NK-92 treated with Interleukin-12 subunit alpha and Interleukin-12 subunit beta, amount 100 ng/mL, for 24 hours (cell line): Measurements from ENCODE around the gene TMPRSS3.

Experiments used
- DNase-seq: peaks from one replicate; lab custom pipeline; 2025; lab: John Stamatoyannopoulos, UW

Gene TMPRSS3

DNA sequence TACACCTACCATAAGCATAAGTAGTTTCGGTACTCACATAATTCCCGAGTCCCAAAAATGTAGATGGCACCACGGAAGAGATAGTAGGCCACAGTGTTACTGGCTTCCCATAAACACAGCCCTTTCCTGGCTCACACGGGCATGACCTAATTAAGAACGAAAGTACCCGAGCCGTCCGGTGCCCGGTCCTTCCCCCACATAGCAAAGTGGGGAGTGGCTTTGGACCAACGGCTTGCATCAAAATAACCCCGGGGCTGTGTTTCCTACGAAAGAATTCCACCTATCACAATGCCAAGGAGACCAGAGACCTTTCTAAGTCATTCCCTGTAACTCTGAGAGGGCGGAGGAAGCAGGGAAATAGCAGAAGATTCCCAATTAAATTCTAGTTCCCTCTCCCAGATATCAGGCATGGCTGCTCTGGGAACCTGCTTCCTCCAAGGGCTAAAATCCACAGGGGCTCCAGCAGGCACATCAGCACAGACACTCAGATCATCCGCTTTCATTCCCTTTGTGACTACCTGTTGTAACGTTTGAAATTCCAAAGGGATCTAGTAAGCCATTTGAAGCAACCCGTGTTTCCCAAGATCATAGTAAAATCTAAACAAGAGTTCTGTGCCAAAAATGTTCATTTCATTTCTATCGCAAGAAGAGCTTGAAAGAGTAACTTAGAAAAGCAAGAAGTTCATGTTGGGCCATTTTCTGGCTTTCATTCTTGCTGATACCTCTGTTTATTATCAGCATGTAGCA, at the start of gene TMPRSS3:
Gene TMPRSS3 (minus strand): TSS at position 148 of the 747 bp plus-strand sequence. CDS start 635 bp downstream, outside the sequence.
- DNase-seq: no peak

DNA sequence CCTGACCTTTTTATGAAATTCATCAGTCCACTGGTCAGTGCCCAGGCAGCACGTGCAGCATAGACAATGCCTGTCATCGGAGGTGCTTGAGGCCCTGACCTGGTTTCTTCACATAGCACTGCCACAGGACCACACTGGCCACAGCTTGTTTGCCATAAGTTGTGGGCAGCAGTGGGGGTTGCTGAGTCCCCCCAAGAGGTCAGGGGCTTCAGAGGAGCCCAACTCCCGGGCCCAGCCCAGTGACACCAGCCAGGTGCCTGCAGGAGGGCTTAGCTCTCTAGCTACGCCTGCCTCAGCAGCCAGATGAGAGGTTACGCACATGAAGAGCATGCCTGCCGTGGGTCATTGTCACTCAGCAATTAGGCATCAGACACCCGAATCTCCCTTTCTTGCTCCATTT, 49.5 kb upstream of the TMPRSS3 start:
- no peak for DNase-seq

DNA sequence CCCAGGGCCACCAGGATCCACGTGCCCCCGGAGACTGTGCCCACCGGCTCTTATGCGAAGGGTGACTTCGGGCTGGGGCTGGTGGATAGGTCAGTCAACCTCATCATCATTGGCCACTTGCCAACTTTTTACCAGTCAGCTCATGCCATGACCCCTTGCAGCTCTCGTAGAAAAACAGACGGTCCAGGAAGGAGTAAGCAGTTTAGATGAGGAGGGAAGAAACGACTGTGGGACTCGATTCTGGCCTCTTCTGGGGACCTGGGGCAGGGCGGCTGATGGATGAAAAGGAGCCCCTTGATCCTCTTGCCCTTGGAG, 48.9 kb upstream of the TMPRSS3 start:
- DNase-seq: no peak

GRCh38 chr21:42443876-42444744, 48.3 kb upstream of the TMPRSS3 start:
- no peak for DNase-seq

- no peak for DNase-seq
Observed at GRCh38 chr21:42443181-42443785, 47.4 kb upstream of the TMPRSS3 start.

DNA sequence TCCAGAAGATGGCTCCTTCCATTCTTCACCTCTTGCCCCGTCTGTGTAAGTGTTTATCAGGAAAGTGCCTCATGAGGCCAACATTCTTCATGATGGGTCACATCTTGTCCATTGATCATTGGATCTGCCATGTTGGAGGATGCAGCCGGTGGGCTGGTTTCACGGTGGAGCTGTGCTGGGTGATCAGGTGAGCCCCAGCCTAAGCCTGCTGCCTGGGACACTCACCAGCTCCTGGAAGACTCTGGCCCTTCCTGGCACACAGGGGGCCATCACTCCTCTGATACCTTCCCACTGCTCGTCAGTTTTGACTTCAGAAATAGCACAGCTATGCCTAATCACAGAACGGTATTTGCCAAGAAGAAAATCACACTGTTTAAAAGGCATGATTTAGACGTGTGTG, 46.1 kb upstream of the TMPRSS3 start:
- DNase-seq: no peak

DNA sequence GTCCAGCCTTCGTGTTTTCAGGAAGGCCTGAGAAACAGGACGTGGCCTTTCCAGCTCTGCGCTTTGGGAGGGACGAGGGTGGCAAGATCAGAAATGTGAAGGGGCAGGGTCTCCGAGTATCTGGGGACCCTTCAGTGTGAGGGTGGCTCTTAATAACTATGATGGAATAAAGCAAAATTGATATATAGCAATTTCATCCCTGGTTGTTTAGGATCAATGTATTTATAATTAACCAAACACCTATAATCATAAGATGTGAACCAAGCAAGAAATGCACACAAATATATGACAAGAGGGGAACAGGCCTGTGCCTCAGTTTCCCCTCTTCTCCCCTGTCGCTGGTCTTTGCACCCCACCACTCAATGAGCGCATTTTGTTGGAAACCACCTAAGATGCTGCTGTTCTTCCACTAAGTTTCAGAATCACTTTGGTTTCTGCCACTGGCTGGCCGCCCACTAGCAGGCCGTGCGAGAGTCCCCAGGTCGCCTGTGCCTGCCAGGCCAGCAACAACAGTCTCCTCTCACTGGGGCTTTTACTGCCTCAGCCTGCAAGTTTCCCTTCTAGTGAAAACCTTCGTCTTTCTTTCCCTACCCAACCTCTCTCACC, 44.4 kb upstream of the TMPRSS3 start:
- DNase-seq: no peak

DNA sequence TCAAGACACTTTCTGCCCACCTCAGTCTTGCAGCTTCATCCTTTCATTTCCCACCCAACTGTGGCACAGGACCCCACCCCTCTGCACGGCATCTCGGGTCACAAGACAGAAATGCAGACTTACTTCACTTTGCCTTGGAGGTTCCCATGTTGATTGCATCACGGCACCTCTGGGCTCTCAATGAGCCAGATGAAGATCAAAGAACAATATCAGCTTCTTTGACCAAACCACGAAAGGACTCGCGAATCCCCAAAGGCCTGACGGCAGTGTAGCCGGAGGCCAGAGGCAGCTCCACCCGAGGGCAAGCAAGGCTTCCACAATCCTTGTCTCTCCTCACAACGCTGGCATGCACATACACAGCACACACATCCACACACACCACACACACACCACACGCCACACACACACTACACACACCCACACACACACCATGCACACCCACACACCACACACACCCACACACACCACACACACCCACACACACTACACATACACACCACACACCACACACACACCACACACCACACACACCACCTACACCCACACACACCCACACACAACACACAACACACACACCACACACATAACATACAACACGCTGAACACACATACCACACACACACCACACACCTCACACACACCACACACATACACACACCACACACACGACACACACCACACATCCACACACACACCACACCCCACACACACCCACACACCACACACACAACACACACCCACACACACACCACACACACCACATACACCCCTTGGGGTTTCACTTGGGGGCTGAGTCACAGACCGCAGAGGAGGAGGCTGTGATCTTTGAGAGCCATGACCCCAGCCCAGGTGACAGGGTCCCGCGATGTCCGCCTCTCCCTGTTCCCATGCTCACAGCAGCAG, 43.7 kb upstream of the TMPRSS3 start:
- no peak for DNase-seq

- no peak for DNase-seq
Observed at GRCh38 chr21:42438316-42439205, 42.7 kb upstream of the TMPRSS3 start.

- no peak for DNase-seq
Observed at GRCh38 chr21:42437786-42438185, 41.9 kb upstream of the TMPRSS3 start.

- no peak for DNase-seq
Observed at GRCh38 chr21:42436914-42437313, 41.1 kb upstream of the TMPRSS3 start.

GRCh38 chr21:42435833-42436232, 40.0 kb upstream of the TMPRSS3 start:
- no peak for DNase-seq

- no peak for DNase-seq
Observed at GRCh38 chr21:42435401-42435800, 39.5 kb upstream of the TMPRSS3 start.

- no peak for DNase-seq
Observed at GRCh38 chr21:42434884-42435283, 39.0 kb upstream of the TMPRSS3 start.

DNA sequence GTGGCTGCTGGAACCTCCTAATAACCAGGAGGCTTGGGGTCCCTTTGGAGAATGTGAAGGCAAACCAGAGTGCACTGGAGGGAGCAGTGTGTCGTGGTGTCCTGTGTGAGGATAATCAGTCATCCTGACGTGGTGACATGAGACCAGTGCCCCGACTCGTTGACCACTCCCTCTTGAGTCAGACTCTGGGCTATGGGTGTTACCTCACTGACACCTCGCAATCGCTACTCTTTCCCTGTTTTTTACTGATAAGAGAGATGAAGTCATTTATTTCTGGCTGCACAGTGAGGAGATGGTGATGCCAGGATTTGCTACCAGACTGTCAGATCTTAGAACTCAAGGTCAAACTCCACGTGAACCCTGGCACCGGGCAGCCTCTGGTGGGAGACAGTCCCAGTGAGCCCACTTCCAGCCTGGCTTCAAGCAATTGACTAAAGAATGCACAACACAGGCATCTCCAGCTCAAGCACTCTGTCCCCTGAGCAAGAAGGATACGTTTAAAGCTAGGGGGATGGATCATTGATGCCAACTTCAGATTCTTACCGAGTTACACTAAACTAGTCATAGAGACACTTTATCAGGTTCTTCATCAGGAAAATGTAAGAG, 38.2 kb upstream of the TMPRSS3 start:
- DNase-seq: peak; percentile 24

DNA sequence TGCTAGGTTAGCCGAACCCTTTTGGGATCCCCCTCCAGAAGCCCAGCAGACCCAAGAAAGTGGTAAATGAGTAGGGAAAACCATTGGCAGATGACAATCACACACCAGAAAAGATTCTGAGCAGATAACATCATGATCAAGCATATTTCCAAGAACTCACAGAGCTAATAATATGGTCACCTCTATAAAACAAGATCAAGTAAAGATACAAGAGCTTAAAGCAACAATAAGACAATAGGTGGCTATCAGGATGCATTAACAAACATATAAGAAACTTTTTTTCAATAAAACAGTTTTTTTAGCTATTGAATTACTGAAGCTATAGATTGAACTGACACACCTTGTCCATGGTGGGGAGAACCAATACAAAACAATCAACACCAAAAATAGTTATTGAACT, 36.8 kb upstream of the TMPRSS3 start:
- no peak for DNase-seq

DNA sequence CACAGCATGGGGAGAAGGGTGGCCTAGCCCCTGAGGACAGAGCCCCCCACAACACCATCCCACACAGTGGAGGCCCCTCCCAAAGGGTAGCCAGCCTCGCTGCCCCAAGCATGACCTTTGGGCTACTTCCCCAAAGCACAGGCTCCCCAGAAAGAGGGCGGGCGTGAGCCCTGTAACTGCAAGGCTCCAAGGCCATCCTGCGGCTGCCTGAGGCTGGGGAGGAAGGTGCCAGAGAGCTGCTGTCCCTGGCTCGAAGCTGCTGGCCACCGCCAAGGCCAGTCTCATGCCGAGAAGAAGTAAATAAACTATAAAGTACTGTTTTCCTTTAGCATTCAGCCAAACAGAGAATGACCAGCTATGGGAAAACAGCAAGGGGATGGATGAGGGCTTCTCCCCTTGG, 35.3 kb upstream of the TMPRSS3 start:
- no peak for DNase-seq

- DNase-seq: no peak
Observed at GRCh38 chr21:42430521-42430920, 34.7 kb upstream of the TMPRSS3 start.

DNA sequence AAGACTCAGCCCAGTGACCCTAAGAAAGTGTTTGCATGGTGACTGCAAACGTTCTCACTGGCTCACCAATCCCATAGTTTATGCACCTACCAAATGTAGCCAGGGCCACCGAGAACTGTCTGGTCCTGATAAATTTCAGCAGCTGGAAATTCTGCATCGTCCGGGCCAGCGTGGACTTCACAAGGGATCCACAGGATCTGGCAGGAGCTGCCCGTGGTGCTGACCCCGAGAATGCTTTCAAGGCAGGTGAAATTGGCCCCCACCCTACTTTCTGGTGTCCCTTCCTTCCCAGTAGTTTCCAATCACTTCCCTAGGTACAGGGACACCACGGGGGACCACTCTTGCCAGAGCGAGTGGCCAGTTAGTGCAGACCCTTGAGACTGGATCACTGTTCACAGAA, 34.0 kb upstream of the TMPRSS3 start:
- no peak for DNase-seq

GRCh38 chr21:42429021-42429420, 33.2 kb upstream of the TMPRSS3 start:
- DNase-seq: no peak
